Transverse colon (tissue), 4 donors: ENCODE data around the gene CLEC5A.

Experiments
- CTCF ChIP-seq, 5 experiments: fragments of 200-600 bp in 3 of 5; fragments of 450-650 bp in 2 of 5; sonication (generic) in 3 of 5; IDR thresholded peaks; 1 replicate in 2 of 5; 2 replicates in 3 of 5; pipeline ENCODE4 v1.5.1; 2016 to 2017; ENCODE audit warnings: antibody characterized with exemption in 5 of 5, inconsistent platforms in 3 of 5, mild to moderate bottlenecking in 2 of 5, moderate library complexity in 1 of 5
- EP300 ChIP-seq: sonication (generic); formaldehyde crosslinking; IDR thresholded peaks from one replicate; pipeline ENCODE4 v1.6.1; 2017; ENCODE audit warnings: antibody characterized with exemption, low read depth
- POLR2A ChIP-seq: fragments of 450-650 bp; IDR thresholded peaks from one replicate; pipeline ENCODE4 v1.6.1; 2016; ENCODE audit warnings: antibody characterized with exemption, mild to moderate bottlenecking, moderate library complexity
- POLR2AphosphoS5 ChIP-seq, 3 donors: sonication (generic); formaldehyde crosslinking; IDR thresholded peaks; one replicate each; pipeline ENCODE4 v1.6.1; 2016; ENCODE audit warnings: antibody characterized with exemption in 3 of 3

- TF ChIP-seq POLR2A (no peak), CTCF (IDR thresholded peaks at IDR 0.05) (no peak), EP300 (no peak), POLR2AphosphoS5 (IDR thresholded peaks at IDR 0.05) (no peak)
These were observed 2.9 kb downstream of the CLEC5A start for GRCh38 chr7:141943846-141944245.
